WTC11 (cell line): ENCODE data around the gene COL4A3. TPM values are rescaled to one million over a fixed set of nuclear protein-coding genes. Genes with fewer than 3 reads are reported as not detected.

Experiments
- ATAC-seq: fragments of 200-7000 bp; cut with Tn5 transposase; 2 replicates; pipeline ENCODE4 v1.10.0; 2021; ENCODE audit warnings: mild to moderate bottlenecking, moderate library complexity
- CTCF ChIA-PET: fragments of 300-600 bp; sonication (Branson Sonifier 250); formaldehyde crosslinking; loops from one replicate; lab custom pipeline; 2021; ENCODE audit warnings: antibody characterized with exemption; lab: Charles Lee
- POLR2A ChIA-PET: fragments of 350-600 bp; sonication (Branson Sonifier 250); formaldehyde crosslinking; loops from one replicate; lab custom pipeline; 2021; ENCODE audit warnings: antibody characterized with exemption; lab: Charles Lee
- DNase-seq: peaks from one replicate; pipeline ENCODE4 v3.0.0; 2021; ENCODE audit warnings: low spot score
- H3K27ac Mint-ChIP-seq: 2 replicates; pipeline ENCODE4 v1.8.0; 2021; ENCODE audit warnings: mixed read lengths
- H3K27me3 Mint-ChIP-seq: 2 replicates; pipeline ENCODE4 v1.8.0; 2021; ENCODE audit warnings: low read depth, mild to moderate bottlenecking, moderate library complexity, mixed read lengths
- H3K36me3 Mint-ChIP-seq: 2 replicates; pipeline ENCODE4 v1.8.0; 2021; ENCODE audit warnings: mixed read lengths
- H3K4me1 Mint-ChIP-seq: 2 replicates; pipeline ENCODE4 v1.8.0; 2022; ENCODE audit warnings: mixed read lengths
- H3K4me3 Mint-ChIP-seq: 2 replicates; pipeline ENCODE4 v1.8.0; 2021; ENCODE audit warnings: mild to moderate bottlenecking, moderate library complexity, mixed read lengths
- H3K9me3 Mint-ChIP-seq: 2 replicates; pipeline ENCODE4 v1.8.0; 2021; ENCODE audit warnings: mixed read lengths
- CREB1 ChIP-seq: sonication (generic); formaldehyde crosslinking; IDR thresholded peaks from 2 replicates; pipeline ENCODE4 v1.8.0; 2023; ENCODE audit warnings: mild to moderate bottlenecking, missing genetic modification reagents
- CREM ChIP-seq: sonication (generic); formaldehyde crosslinking; IDR thresholded peaks from 2 replicates; pipeline ENCODE4 v1.8.1; 2022; ENCODE audit warnings: mild to moderate bottlenecking, missing genetic modification reagents, moderate library complexity
- ESRRA ChIP-seq: sonication (generic); formaldehyde crosslinking; IDR thresholded peaks from 2 replicates; pipeline ENCODE4 v1.8.1; 2022; ENCODE audit warnings: mild to moderate bottlenecking, missing genetic modification reagents, borderline replicate concordance
- FOXK1 ChIP-seq: sonication (generic); formaldehyde crosslinking; IDR thresholded peaks from 2 replicates; pipeline ENCODE4 v1.8.0; 2022; ENCODE audit warnings: mild to moderate bottlenecking, moderate library complexity, missing genetic modification reagents
- GABPB1 ChIP-seq: sonication (generic); formaldehyde crosslinking; IDR thresholded peaks from 2 replicates; pipeline ENCODE4 v1.8.1; 2023; ENCODE audit warnings: mild to moderate bottlenecking, missing genetic modification reagents
- NFE2L1 ChIP-seq: sonication (generic); formaldehyde crosslinking; IDR thresholded peaks from 2 replicates; pipeline ENCODE4 v1.8.1; 2023; ENCODE audit warnings: missing genetic modification reagents
- RELA ChIP-seq: sonication (generic); formaldehyde crosslinking; IDR thresholded peaks from 2 replicates; pipeline ENCODE4 v1.8.1; 2022; ENCODE audit warnings: missing genetic modification reagents, mild to moderate bottlenecking, borderline replicate concordance
- ZNF396 ChIP-seq: fragments of 250-450 bp; sonication (Bioruptor Pico); IDR thresholded peaks from 2 replicates; pipeline ENCODE4 v1.8.0; 2021; ENCODE audit warnings: mild to moderate bottlenecking, moderate library complexity, borderline replicate concordance
- total RNA-seq: library from RNA; stranded (reverse); gene quantifications from 3 replicates; pipeline ENCODE4 v1.2.3, GENCODE V29; 2021
- TF ChIP-seq, protein P1 (sequence below): sonication (generic); formaldehyde crosslinking; IDR thresholded peaks from 2 replicates; pipeline ENCODE4 v1.8.1; 2023; ENCODE audit warnings: mild to moderate bottlenecking, missing genetic modification reagents
- TF ChIP-seq, protein P2 (sequence below): sonication (generic); formaldehyde crosslinking; IDR thresholded peaks from 2 replicates; pipeline ENCODE4 v1.8.1; 2023; ENCODE audit warnings: mild to moderate bottlenecking, missing genetic modification reagents, moderate library complexity
- TF ChIP-seq, protein P3 (sequence below): fragments of 200-600 bp; IDR thresholded peaks from 2 replicates; pipeline ENCODE4 v1.8.0; 2022; ENCODE audit warnings: antibody characterized with exemption
- TF ChIP-seq, protein P4 (sequence below): sonication (generic); formaldehyde crosslinking; IDR thresholded peaks from 2 replicates; pipeline ENCODE4 v1.8.0; 2023; ENCODE audit warnings: missing genetic modification reagents, mild to moderate bottlenecking, borderline replicate concordance
- TF ChIP-seq, protein P5 (sequence below): sonication (generic); formaldehyde crosslinking; IDR thresholded peaks from 2 replicates; pipeline ENCODE4 v1.8.1; 2023; ENCODE audit warnings: mild to moderate bottlenecking, missing genetic modification reagents, moderate library complexity
- TF ChIP-seq, protein P6 (sequence below): sonication (generic); formaldehyde crosslinking; IDR thresholded peaks from 2 replicates; pipeline ENCODE4 v1.8.1; 2022; ENCODE audit warnings: mild to moderate bottlenecking, moderate library complexity, missing genetic modification reagents

Gene COL4A3
- total RNA-seq, 1 experiment from 2014 or later = 0.90 TPM

DNA sequence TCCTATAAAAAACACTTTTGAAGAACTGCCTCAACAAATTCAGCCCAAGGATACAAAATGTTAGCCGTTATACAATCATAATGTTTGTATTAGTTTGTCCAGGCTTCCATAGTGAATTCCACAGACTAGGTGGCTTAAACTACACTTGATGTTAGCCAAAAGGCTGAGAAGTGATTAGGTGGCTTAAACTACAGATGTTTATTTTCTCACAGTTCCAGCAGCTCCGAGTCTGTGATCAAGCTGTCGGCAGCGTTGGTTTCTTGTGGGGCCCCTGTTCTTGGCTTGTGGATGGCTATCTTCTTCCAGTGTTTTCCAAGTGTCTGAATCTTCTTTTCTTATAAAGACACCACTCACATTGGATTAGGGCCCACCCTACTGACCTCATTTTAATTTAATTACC lies 129.1 kb downstream of the COL4A3 start:
- DNase-seq = no peak
- Mint-ChIP-seq H3K4me1 (no peaks in the 10 kb centered on the region), H3K9me3 (no peaks in the 10 kb centered on the region), H3K27ac (no peak overlapping the region), H3K4me3 (no peak overlapping the region), H3K36me3 (no peaks in the 10 kb centered on the region), H3K27me3 (no peaks in the 10 kb centered on the region)
- ChIA-PET POLR2A (no interaction called here), CTCF (no interaction called here)
- TF ChIP-seq NFE2L1 (CRISPR knock-in tag) = no peak
- TF ChIP-seq, protein P1, sequence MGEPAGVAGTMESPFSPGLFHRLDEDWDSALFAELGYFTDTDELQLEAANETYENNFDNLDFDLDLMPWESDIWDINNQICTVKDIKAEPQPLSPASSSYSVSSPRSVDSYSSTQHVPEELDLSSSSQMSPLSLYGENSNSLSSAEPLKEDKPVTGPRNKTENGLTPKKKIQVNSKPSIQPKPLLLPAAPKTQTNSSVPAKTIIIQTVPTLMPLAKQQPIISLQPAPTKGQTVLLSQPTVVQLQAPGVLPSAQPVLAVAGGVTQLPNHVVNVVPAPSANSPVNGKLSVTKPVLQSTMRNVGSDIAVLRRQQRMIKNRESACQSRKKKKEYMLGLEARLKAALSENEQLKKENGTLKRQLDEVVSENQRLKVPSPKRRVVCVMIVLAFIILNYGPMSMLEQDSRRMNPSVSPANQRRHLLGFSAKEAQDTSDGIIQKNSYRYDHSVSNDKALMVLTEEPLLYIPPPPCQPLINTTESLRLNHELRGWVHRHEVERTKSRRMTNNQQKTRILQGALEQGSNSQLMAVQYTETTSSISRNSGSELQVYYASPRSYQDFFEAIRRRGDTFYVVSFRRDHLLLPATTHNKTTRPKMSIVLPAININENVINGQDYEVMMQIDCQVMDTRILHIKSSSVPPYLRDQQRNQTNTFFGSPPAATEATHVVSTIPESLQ (CRISPR knock-in tag) = no peak
- no peak for ATAC-seq

DNA sequence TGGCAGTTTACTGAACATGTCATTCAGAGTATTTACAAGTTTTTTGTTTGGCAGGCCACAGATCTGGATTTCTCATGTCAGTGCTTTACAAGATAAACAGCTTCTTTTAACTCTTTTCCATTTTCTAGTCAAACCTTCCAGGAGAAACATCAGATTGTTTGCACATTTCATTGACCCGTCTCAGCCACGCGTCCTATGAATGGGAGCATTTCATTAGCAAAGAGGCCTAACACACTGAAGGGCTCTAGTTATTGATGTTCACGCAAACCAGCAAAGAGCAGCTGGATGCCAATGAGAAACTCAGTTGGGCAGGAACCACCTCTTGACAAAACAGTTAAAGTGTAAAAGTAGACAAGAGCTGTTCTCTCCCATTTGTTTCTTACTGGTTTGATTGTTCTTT lies 131.4 kb downstream of the COL4A3 start:
- ChIA-PET POLR2A (interaction anchor here (0.6 kb wide), 1 partner anchor 911 kb away, joined by 4 read pairs; no protein-coding TSS in a partner anchor), CTCF (no interaction called here)
- H3K4me1 Mint-ChIP-seq = no peaks in the 10 kb centered on the region
- no peak overlapping the region for H3K4me3 Mint-ChIP-seq
- no peaks in the 10 kb centered on the region for H3K27me3 Mint-ChIP-seq
- H3K9me3 Mint-ChIP-seq = no peaks in the 10 kb centered on the region
- H3K27ac Mint-ChIP-seq = no peak overlapping the region
- no peak for ATAC-seq
- DNase-seq = no peak
- TF ChIP-seq ESRRA (CRISPR knock-in tag) (no peak), CREB1 (CRISPR knock-in tag) (no peak), CREM (CRISPR knock-in tag) (no peak), FOXK1 (CRISPR knock-in tag) (no peak), ZNF396 (CRISPR knock-in tag) (no peak), GABPB1 (no peak), RELA (CRISPR knock-in tag) (no peak)
- TF ChIP-seq, protein P2, sequence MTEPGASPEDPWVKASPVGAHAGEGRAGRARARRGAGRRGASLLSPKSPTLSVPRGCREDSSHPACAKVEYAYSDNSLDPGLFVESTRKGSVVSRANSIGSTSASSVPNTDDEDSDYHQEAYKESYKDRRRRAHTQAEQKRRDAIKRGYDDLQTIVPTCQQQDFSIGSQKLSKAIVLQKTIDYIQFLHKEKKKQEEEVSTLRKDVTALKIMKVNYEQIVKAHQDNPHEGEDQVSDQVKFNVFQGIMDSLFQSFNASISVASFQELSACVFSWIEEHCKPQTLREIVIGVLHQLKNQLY (CRISPR knock-in tag) = no peak
- TF ChIP-seq, protein P3, sequence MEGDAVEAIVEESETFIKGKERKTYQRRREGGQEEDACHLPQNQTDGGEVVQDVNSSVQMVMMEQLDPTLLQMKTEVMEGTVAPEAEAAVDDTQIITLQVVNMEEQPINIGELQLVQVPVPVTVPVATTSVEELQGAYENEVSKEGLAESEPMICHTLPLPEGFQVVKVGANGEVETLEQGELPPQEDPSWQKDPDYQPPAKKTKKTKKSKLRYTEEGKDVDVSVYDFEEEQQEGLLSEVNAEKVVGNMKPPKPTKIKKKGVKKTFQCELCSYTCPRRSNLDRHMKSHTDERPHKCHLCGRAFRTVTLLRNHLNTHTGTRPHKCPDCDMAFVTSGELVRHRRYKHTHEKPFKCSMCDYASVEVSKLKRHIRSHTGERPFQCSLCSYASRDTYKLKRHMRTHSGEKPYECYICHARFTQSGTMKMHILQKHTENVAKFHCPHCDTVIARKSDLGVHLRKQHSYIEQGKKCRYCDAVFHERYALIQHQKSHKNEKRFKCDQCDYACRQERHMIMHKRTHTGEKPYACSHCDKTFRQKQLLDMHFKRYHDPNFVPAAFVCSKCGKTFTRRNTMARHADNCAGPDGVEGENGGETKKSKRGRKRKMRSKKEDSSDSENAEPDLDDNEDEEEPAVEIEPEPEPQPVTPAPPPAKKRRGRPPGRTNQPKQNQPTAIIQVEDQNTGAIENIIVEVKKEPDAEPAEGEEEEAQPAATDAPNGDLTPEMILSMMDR = no peak
- TF ChIP-seq, protein P4, sequence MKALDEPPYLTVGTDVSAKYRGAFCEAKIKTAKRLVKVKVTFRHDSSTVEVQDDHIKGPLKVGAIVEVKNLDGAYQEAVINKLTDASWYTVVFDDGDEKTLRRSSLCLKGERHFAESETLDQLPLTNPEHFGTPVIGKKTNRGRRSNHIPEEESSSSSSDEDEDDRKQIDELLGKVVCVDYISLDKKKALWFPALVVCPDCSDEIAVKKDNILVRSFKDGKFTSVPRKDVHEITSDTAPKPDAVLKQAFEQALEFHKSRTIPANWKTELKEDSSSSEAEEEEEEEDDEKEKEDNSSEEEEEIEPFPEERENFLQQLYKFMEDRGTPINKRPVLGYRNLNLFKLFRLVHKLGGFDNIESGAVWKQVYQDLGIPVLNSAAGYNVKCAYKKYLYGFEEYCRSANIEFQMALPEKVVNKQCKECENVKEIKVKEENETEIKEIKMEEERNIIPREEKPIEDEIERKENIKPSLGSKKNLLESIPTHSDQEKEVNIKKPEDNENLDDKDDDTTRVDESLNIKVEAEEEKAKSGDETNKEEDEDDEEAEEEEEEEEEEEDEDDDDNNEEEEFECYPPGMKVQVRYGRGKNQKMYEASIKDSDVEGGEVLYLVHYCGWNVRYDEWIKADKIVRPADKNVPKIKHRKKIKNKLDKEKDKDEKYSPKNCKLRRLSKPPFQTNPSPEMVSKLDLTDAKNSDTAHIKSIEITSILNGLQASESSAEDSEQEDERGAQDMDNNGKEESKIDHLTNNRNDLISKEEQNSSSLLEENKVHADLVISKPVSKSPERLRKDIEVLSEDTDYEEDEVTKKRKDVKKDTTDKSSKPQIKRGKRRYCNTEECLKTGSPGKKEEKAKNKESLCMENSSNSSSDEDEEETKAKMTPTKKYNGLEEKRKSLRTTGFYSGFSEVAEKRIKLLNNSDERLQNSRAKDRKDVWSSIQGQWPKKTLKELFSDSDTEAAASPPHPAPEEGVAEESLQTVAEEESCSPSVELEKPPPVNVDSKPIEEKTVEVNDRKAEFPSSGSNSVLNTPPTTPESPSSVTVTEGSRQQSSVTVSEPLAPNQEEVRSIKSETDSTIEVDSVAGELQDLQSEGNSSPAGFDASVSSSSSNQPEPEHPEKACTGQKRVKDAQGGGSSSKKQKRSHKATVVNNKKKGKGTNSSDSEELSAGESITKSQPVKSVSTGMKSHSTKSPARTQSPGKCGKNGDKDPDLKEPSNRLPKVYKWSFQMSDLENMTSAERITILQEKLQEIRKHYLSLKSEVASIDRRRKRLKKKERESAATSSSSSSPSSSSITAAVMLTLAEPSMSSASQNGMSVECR (CRISPR knock-in tag) = no peak
- TF ChIP-seq, protein P5, sequence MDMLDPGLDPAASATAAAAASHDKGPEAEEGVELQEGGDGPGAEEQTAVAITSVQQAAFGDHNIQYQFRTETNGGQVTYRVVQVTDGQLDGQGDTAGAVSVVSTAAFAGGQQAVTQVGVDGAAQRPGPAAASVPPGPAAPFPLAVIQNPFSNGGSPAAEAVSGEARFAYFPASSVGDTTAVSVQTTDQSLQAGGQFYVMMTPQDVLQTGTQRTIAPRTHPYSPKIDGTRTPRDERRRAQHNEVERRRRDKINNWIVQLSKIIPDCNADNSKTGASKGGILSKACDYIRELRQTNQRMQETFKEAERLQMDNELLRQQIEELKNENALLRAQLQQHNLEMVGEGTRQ (CRISPR knock-in tag) = no peak
- TF ChIP-seq, protein P6, sequence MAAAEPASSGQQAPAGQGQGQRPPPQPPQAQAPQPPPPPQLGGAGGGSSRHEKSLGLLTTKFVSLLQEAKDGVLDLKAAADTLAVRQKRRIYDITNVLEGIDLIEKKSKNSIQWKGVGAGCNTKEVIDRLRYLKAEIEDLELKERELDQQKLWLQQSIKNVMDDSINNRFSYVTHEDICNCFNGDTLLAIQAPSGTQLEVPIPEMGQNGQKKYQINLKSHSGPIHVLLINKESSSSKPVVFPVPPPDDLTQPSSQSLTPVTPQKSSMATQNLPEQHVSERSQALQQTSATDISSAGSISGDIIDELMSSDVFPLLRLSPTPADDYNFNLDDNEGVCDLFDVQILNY = no peak
- H3K36me3 Mint-ChIP-seq = no peaks in the 10 kb centered on the region
